ENCODE measurements around the gene MET. TPM values are rescaled to one million over a fixed set of nuclear protein-coding genes. Genes with fewer than 3 reads are reported as not detected.
A peak's percentile ranks its signal among the peaks of the same experiment; 100 is the strongest.

MET gene
- total RNA-seq, 3 donors from 2014 or later, result 15.6 to 35.1 (median 31.0) TPM

- intact Hi-C loops (cut with DNase I, micrococcal nuclease), result no loop called here
- no peaks in the 10 kb centered on the region for H3K9me3 ChIP-seq
- TF ChIP-seq CTCF (IDR thresholded peaks at IDR 0.05), result no peak
- no peak for ATAC-seq
- no peaks in the 10 kb centered on the region for H3K36me3 ChIP-seq (ENCODE audit: low read depth)
- no peaks in the 10 kb centered on the region for H3K4me1 ChIP-seq (ENCODE audit: low read depth)
- no peak for DNase-seq
- H3K4me3 ChIP-seq, result no peak overlapping the region
These were observed 27.4 kb upstream of the MET start for GRCh38 chr7:116644628-116645027.

- intact Hi-C loops (cut with DNase I, micrococcal nuclease), result no loop called here
- H3K9me3 ChIP-seq, result no peaks in the 10 kb centered on the region
- DNase-seq (no peak), ATAC-seq (no peak)
- TF ChIP-seq CTCF (IDR thresholded peaks at IDR 0.05), result no peak
- no peaks in the 10 kb centered on the region for H3K4me1 ChIP-seq (ENCODE audit: low read depth)
- no peaks in the 10 kb centered on the region for H3K36me3 ChIP-seq (ENCODE audit: low read depth)
- H3K4me3 ChIP-seq, result no peak overlapping the region
These were observed 24.7 kb upstream of the MET start for GRCh38 chr7:116647290-116647689.

- TF ChIP-seq CTCF (IDR thresholded peaks at IDR 0.05), result no peak
- DNase-seq (no peak), ATAC-seq (no peak)
- Histone ChIP-seq H3K9me3 (no peaks in the 10 kb centered on the region), H3K4me3 (no peak overlapping the region), H3K4me1 (ENCODE audit: low read depth) (no peaks in the 10 kb centered on the region), H3K36me3 (ENCODE audit: low read depth) (no peaks in the 10 kb centered on the region)
- intact Hi-C loops (cut with DNase I, micrococcal nuclease), result no loop called here
These were observed 24.1 kb upstream of the MET start for GRCh38 chr7:116647861-116648260.

- Histone ChIP-seq H3K36me3 (ENCODE audit: low read depth) (no peaks in the 10 kb centered on the region), H3K4me1 (ENCODE audit: low read depth) (no peaks in the 10 kb centered on the region), H3K4me3 (no peak overlapping the region), H3K9me3 (no peaks in the 10 kb centered on the region)
- intact Hi-C loops (cut with DNase I, micrococcal nuclease), result no loop called here
- TF ChIP-seq CTCF (IDR thresholded peaks at IDR 0.05), result no peak
- DNase-seq, result no peak
- ATAC-seq, result no peak
These were observed 21.6 kb upstream of the MET start for GRCh38 chr7:116650436-116650835.

- intact Hi-C loops (cut with DNase I, micrococcal nuclease), result no loop called here
- no peaks in the 10 kb centered on the region for H3K9me3 ChIP-seq
- ATAC-seq, result no peak
- H3K36me3 ChIP-seq (ENCODE audit: low read depth), result no peaks in the 10 kb centered on the region
- no peak overlapping the region for H3K4me3 ChIP-seq
- no peak for DNase-seq
- H3K4me1 ChIP-seq (ENCODE audit: low read depth), result no peaks in the 10 kb centered on the region
- TF ChIP-seq CTCF (IDR thresholded peaks at IDR 0.05), result no peak
These were observed 19.2 kb upstream of the MET start for GRCh38 chr7:116652793-116653192.

GRCh38 chr7:116653204-116653603 lies 18.8 kb upstream of the MET start:
- TF ChIP-seq CTCF (IDR thresholded peaks at IDR 0.05), result no peak
- DNase-seq, result no peak
- no peaks in the 10 kb centered on the region for H3K4me1 ChIP-seq (ENCODE audit: low read depth)
- no peak overlapping the region for H3K4me3 ChIP-seq
- peak; percentile 42 for ATAC-seq
- H3K36me3 ChIP-seq (ENCODE audit: low read depth), result no peaks in the 10 kb centered on the region
- no peaks in the 10 kb centered on the region for H3K9me3 ChIP-seq
- intact Hi-C loops (cut with DNase I, micrococcal nuclease), result no loop called here

Measured in mucosa of descending colon (tissue), 3 donors.